WTC11 (cell line): Measurements from ENCODE around the gene TUG1. TPM values are rescaled to one million over a fixed set of nuclear protein-coding genes. Genes with fewer than 3 reads are reported as not detected.

Experiments
- ATAC-seq: fragments of 200-7000 bp; cut with Tn5 transposase; 2 replicates; pipeline ENCODE4 v1.10.0; 2021; ENCODE audit warnings: mild to moderate bottlenecking, moderate library complexity
- CTCF ChIA-PET: fragments of 300-600 bp; sonication (Branson Sonifier 250); formaldehyde crosslinking; loops from one replicate; lab custom pipeline; 2021; ENCODE audit warnings: antibody characterized with exemption; lab: Charles Lee
- POLR2A ChIA-PET: fragments of 350-600 bp; sonication (Branson Sonifier 250); formaldehyde crosslinking; loops from one replicate; lab custom pipeline; 2021; ENCODE audit warnings: antibody characterized with exemption; lab: Charles Lee
- DNase-seq: peaks from one replicate; pipeline ENCODE4 v3.0.0; 2021; ENCODE audit warnings: low spot score
- H3K27ac Mint-ChIP-seq: 2 replicates; pipeline ENCODE4 v1.8.0; 2021; ENCODE audit warnings: mixed read lengths
- H3K27me3 Mint-ChIP-seq: 2 replicates; pipeline ENCODE4 v1.8.0; 2021; ENCODE audit warnings: low read depth, mild to moderate bottlenecking, moderate library complexity, mixed read lengths
- H3K36me3 Mint-ChIP-seq: 2 replicates; pipeline ENCODE4 v1.8.0; 2021; ENCODE audit warnings: mixed read lengths
- H3K4me1 Mint-ChIP-seq: 2 replicates; pipeline ENCODE4 v1.8.0; 2022; ENCODE audit warnings: mixed read lengths
- H3K4me3 Mint-ChIP-seq: 2 replicates; pipeline ENCODE4 v1.8.0; 2021; ENCODE audit warnings: mild to moderate bottlenecking, moderate library complexity, mixed read lengths
- H3K9me3 Mint-ChIP-seq: 2 replicates; pipeline ENCODE4 v1.8.0; 2021; ENCODE audit warnings: mixed read lengths
- ATF1 ChIP-seq: sonication (generic); formaldehyde crosslinking; IDR thresholded peaks from 2 replicates; pipeline ENCODE4 v1.8.1; 2023; ENCODE audit warnings: mild to moderate bottlenecking, moderate library complexity, missing genetic modification reagents
- CTCF ChIP-seq: fragments of 200-600 bp; IDR thresholded peaks from 2 replicates; pipeline ENCODE4 v1.8.0; 2022; ENCODE audit warnings: antibody characterized with exemption
- E2F5 ChIP-seq: sonication (generic); formaldehyde crosslinking; IDR thresholded peaks from 2 replicates; pipeline ENCODE4 v1.8.1; 2022; ENCODE audit warnings: mild to moderate bottlenecking, moderate library complexity, missing genetic modification reagents
- ELF4 ChIP-seq: sonication (generic); formaldehyde crosslinking; IDR thresholded peaks from 2 replicates; pipeline ENCODE4 v1.8.1; 2022; ENCODE audit warnings: low read depth, mild to moderate bottlenecking, moderate library complexity, missing genetic modification reagents
- ERG ChIP-seq: fragments of 250-450 bp; sonication (Bioruptor Pico); IDR thresholded peaks from 2 replicates; pipeline ENCODE4 v1.8.0; 2021; ENCODE audit warnings: mild to moderate bottlenecking
- ESRRA ChIP-seq: sonication (generic); formaldehyde crosslinking; IDR thresholded peaks from 2 replicates; pipeline ENCODE4 v1.8.1; 2022; ENCODE audit warnings: mild to moderate bottlenecking, missing genetic modification reagents, borderline replicate concordance
- ETV6 ChIP-seq: sonication (generic); formaldehyde crosslinking; IDR thresholded peaks from 2 replicates; pipeline ENCODE4 v1.8.1; 2022; ENCODE audit warnings: mild to moderate bottlenecking, missing genetic modification reagents
- FOXK1 ChIP-seq: sonication (generic); formaldehyde crosslinking; IDR thresholded peaks from 2 replicates; pipeline ENCODE4 v1.8.0; 2022; ENCODE audit warnings: mild to moderate bottlenecking, moderate library complexity, missing genetic modification reagents
- GRHL2 ChIP-seq: fragments of 250-450 bp; sonication (Bioruptor Pico); IDR thresholded peaks from 2 replicates; pipeline ENCODE4 v1.8.0; 2022; ENCODE audit warnings: mild to moderate bottlenecking, moderate library complexity; ENCODE audit not compliant: insufficient replicate concordance, severe bottlenecking
- MAX ChIP-seq: sonication (generic); formaldehyde crosslinking; IDR thresholded peaks from 2 replicates; pipeline ENCODE4 v1.8.0; 2022; ENCODE audit warnings: mild to moderate bottlenecking, missing genetic modification reagents
- MYBL2 ChIP-seq: sonication (generic); formaldehyde crosslinking; IDR thresholded peaks from 2 replicates; pipeline ENCODE4 v1.8.1; 2023; ENCODE audit warnings: mild to moderate bottlenecking, moderate library complexity, missing genetic modification reagents
- NR2C2 ChIP-seq: sonication (generic); formaldehyde crosslinking; IDR thresholded peaks from 2 replicates; pipeline ENCODE4 v1.8.0; 2022; ENCODE audit warnings: mild to moderate bottlenecking, missing genetic modification reagents
- OVOL2 ChIP-seq: fragments of 250-450 bp; sonication (Bioruptor Pico); IDR thresholded peaks from 2 replicates; pipeline ENCODE4 v1.9.0; 2021; ENCODE audit warnings: mild to moderate bottlenecking, borderline replicate concordance
- PRRX2 ChIP-seq: fragments of 250-450 bp; sonication (Bioruptor Pico); IDR thresholded peaks from 2 replicates; pipeline ENCODE4 v1.8.0; 2021; ENCODE audit warnings: mild to moderate bottlenecking
- RORB ChIP-seq: fragments of 250-450 bp; sonication (Bioruptor Pico); IDR thresholded peaks from 2 replicates; pipeline ENCODE4 v1.9.0; 2021; ENCODE audit warnings: mild to moderate bottlenecking
- SMAD3 ChIP-seq: sonication (generic); formaldehyde crosslinking; IDR thresholded peaks from 2 replicates; pipeline ENCODE4 v1.8.0; 2022; ENCODE audit warnings: missing genetic modification reagents, mild to moderate bottlenecking, borderline replicate concordance
- SP1 ChIP-seq: sonication (generic); formaldehyde crosslinking; conservative IDR thresholded peaks from 2 replicates; pipeline ENCODE4 v1.8.1; 2022; ENCODE audit warnings: missing genetic modification reagents
- TEAD1 ChIP-seq: sonication (generic); formaldehyde crosslinking; IDR thresholded peaks from 2 replicates; pipeline ENCODE4 v1.8.0; 2022; ENCODE audit warnings: mild to moderate bottlenecking, missing genetic modification reagents
- TP53 ChIP-seq: sonication (generic); formaldehyde crosslinking; IDR thresholded peaks from 2 replicates; pipeline ENCODE4 v1.8.1; 2023; ENCODE audit warnings: mild to moderate bottlenecking, missing genetic modification reagents
- ZNF263 ChIP-seq: sonication (generic); formaldehyde crosslinking; IDR thresholded peaks from 2 replicates; pipeline ENCODE4 v1.8.1; 2022; ENCODE audit warnings: low read depth, mild to moderate bottlenecking, moderate library complexity, missing genetic modification reagents
- ZNF416 ChIP-seq: fragments of 250-450 bp; sonication (Bioruptor Pico); IDR thresholded peaks from 2 replicates; pipeline ENCODE4 v1.9.0; 2021; ENCODE audit warnings: mild to moderate bottlenecking, inconsistent platforms
- total RNA-seq: library from RNA; stranded (reverse); gene quantifications from 3 replicates; pipeline ENCODE4 v1.2.3, GENCODE V29; 2021
- TF ChIP-seq, protein P1 (sequence below): sonication (generic); formaldehyde crosslinking; IDR thresholded peaks from 2 replicates; pipeline ENCODE4 v1.8.1; 2022; ENCODE audit warnings: low read depth, mild to moderate bottlenecking, moderate library complexity, missing genetic modification reagents, borderline replicate concordance
- TF ChIP-seq, protein P2 (sequence below): sonication (generic); formaldehyde crosslinking; IDR thresholded peaks from 2 replicates; pipeline ENCODE4 v1.8.0; 2022; ENCODE audit warnings: mild to moderate bottlenecking, missing genetic modification reagents
- TF ChIP-seq, protein P3 (sequence below): fragments of 250-450 bp; sonication (Bioruptor Pico); IDR thresholded peaks from 2 replicates; pipeline ENCODE4 v2.1.2; 2022; ENCODE audit warnings: mild to moderate bottlenecking, moderate library complexity
- TF ChIP-seq, protein P4 (sequence below): sonication (generic); formaldehyde crosslinking; IDR thresholded peaks from 2 replicates; pipeline ENCODE4 v1.8.1; 2023; ENCODE audit warnings: mild to moderate bottlenecking, missing genetic modification reagents
- TF ChIP-seq, protein P5 (sequence below): sonication (generic); formaldehyde crosslinking; IDR thresholded peaks from 2 replicates; pipeline ENCODE4 v1.8.0; 2022; ENCODE audit warnings: mild to moderate bottlenecking, missing genetic modification reagents

TUG1 gene
- total RNA-seq, 1 experiment from 2014 or later = 105 TPM

DNA sequence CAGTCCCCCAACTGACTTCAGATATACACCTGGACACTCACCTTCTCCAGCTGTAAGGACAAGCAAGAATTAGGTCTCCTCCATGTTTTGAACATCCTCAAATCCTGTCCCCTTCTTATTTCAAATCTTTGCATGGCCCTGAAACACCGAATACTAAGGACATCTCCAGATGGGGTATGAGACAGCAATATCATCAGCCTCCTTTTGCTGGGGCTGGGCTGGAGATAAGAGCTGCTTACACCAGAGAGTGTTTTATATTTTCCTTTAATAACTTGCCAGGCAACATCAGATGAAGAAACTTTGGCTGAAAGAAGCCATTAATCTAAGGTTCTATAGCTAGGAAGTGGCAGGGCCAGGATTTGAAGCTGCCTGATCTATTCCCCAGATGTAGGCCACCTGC lies 21.6 kb downstream of the TUG1 start (continued):
- TF ChIP-seq ERG = no peak
- TF ChIP-seq, protein P1, sequence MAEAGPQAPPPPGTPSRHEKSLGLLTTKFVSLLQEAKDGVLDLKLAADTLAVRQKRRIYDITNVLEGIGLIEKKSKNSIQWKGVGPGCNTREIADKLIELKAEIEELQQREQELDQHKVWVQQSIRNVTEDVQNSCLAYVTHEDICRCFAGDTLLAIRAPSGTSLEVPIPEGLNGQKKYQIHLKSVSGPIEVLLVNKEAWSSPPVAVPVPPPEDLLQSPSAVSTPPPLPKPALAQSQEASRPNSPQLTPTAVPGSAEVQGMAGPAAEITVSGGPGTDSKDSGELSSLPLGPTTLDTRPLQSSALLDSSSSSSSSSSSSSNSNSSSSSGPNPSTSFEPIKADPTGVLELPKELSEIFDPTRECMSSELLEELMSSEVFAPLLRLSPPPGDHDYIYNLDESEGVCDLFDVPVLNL (CRISPR knock-in tag) = no peak
- no peak for TF ChIP-seq OVOL2 (CRISPR knock-in tag)
- TF ChIP-seq ZNF416 (CRISPR knock-in tag) = no peak
- no peak for TF ChIP-seq MAX (CRISPR knock-in tag)
- TF ChIP-seq TP53 (CRISPR knock-in tag) = no peak
- no peak for TF ChIP-seq ETV6 (CRISPR knock-in tag)
- TF ChIP-seq RORB = no peak
- TF ChIP-seq, protein P2, sequence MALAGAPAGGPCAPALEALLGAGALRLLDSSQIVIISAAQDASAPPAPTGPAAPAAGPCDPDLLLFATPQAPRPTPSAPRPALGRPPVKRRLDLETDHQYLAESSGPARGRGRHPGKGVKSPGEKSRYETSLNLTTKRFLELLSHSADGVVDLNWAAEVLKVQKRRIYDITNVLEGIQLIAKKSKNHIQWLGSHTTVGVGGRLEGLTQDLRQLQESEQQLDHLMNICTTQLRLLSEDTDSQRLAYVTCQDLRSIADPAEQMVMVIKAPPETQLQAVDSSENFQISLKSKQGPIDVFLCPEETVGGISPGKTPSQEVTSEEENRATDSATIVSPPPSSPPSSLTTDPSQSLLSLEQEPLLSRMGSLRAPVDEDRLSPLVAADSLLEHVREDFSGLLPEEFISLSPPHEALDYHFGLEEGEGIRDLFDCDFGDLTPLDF = no peak
- no peak for TF ChIP-seq NR2C2 (CRISPR knock-in tag)
- no peak for TF ChIP-seq ATF1 (CRISPR knock-in tag)
- TF ChIP-seq E2F5 (CRISPR knock-in tag) = no peak
- TF ChIP-seq TEAD1 (CRISPR knock-in tag) = no peak
- TF ChIP-seq SP1 = no peak
- TF ChIP-seq SMAD3 (CRISPR knock-in tag) = no peak
- TF ChIP-seq, protein P3, sequence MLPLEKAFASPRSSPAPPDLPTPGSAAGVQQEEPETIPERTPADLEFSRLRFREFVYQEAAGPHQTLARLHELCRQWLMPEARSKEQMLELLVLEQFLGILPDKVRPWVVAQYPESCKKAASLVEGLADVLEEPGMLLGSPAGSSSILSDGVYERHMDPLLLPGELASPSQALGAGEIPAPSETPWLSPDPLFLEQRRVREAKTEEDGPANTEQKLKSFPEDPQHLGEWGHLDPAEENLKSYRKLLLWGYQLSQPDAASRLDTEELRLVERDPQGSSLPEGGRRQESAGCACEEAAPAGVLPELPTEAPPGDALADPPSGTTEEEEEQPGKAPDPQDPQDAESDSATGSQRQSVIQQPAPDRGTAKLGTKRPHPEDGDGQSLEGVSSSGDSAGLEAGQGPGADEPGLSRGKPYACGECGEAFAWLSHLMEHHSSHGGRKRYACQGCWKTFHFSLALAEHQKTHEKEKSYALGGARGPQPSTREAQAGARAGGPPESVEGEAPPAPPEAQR (CRISPR knock-in tag) = no peak
- TF ChIP-seq ESRRA (CRISPR knock-in tag) = no peak

DNA sequence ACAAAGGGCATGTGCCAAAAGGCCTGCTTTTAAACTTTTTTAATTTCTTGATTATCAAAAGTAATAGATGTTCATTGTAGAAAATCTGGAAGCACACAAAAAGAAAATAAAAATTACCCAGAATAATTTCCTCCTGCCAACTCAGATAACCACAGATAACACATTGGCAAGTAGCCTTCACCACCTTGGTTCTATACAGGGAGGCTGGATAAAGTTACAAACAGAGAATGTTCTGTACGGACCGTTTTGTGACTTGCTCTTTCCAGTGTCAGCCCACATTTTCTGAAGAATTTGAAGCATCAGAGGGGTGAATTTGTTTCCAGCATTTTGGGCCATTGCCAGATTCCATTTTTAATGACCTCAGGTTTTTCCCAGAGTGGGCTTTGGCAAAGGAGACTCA lies 23.5 kb downstream of the TUG1 start:
- no peaks in the 10 kb centered on the region for H3K4me1 Mint-ChIP-seq
- H3K27me3 Mint-ChIP-seq = peaks cover 15% of the 10 kb centered on the region
- H3K27ac Mint-ChIP-seq = no peak overlapping the region
- ChIA-PET POLR2A (no interaction called here), CTCF (no interaction called here)
- no peak for ATAC-seq
- peaks cover 4% of the 10 kb centered on the region for H3K36me3 Mint-ChIP-seq
- H3K4me3 Mint-ChIP-seq = no peak overlapping the region
- no peak for DNase-seq
- H3K9me3 Mint-ChIP-seq = peaks cover 13% of the 10 kb centered on the region
- TF ChIP-seq ZNF263 (CRISPR knock-in tag) (no peak), CTCF (no peak), ELF4 (no peak), MYBL2 (CRISPR knock-in tag) (no peak), PRRX2 (CRISPR knock-in tag) (no peak), GRHL2 (CRISPR knock-in tag) (no peak), RORB (no peak), TP53 (CRISPR knock-in tag) (no peak), FOXK1 (CRISPR knock-in tag) (no peak)
- TF ChIP-seq, protein P4, sequence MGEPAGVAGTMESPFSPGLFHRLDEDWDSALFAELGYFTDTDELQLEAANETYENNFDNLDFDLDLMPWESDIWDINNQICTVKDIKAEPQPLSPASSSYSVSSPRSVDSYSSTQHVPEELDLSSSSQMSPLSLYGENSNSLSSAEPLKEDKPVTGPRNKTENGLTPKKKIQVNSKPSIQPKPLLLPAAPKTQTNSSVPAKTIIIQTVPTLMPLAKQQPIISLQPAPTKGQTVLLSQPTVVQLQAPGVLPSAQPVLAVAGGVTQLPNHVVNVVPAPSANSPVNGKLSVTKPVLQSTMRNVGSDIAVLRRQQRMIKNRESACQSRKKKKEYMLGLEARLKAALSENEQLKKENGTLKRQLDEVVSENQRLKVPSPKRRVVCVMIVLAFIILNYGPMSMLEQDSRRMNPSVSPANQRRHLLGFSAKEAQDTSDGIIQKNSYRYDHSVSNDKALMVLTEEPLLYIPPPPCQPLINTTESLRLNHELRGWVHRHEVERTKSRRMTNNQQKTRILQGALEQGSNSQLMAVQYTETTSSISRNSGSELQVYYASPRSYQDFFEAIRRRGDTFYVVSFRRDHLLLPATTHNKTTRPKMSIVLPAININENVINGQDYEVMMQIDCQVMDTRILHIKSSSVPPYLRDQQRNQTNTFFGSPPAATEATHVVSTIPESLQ (CRISPR knock-in tag) = no peak
- TF ChIP-seq, protein P5, sequence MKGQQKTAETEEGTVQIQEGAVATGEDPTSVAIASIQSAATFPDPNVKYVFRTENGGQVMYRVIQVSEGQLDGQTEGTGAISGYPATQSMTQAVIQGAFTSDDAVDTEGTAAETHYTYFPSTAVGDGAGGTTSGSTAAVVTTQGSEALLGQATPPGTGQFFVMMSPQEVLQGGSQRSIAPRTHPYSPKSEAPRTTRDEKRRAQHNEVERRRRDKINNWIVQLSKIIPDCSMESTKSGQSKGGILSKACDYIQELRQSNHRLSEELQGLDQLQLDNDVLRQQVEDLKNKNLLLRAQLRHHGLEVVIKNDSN = no peak
